ENCODE measurements around the gene RET. TPM values are rescaled to one million over a fixed set of nuclear protein-coding genes. Genes with fewer than 3 reads are reported as not detected.

RET gene
- total RNA-seq, 1 experiment from 2014 or later = 0.06 TPM

- no peak for DNase-seq (ENCODE audit: low read depth)
Observed at GRCh38 chr10:43106256-43107091, 29.6 kb downstream of the RET start.

DNA sequence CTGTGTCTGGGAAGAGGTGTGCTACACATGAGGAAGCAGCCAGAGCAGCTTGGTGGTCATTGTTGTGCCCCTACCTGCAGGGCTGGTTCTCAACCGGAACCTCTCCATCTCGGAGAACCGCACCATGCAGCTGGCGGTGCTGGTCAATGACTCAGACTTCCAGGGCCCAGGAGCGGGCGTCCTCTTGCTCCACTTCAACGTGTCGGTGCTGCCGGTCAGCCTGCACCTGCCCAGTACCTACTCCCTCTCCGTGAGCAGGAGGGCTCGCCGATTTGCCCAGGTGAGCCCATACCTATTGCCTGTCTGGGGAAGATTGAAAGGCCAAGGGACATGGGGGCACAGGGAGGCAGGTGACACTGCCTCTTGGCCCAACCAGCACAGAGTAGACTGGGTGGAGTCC is 32.1 kb downstream of the RET start:
- no peak for DNase-seq (ENCODE audit: low read depth)

DNA sequence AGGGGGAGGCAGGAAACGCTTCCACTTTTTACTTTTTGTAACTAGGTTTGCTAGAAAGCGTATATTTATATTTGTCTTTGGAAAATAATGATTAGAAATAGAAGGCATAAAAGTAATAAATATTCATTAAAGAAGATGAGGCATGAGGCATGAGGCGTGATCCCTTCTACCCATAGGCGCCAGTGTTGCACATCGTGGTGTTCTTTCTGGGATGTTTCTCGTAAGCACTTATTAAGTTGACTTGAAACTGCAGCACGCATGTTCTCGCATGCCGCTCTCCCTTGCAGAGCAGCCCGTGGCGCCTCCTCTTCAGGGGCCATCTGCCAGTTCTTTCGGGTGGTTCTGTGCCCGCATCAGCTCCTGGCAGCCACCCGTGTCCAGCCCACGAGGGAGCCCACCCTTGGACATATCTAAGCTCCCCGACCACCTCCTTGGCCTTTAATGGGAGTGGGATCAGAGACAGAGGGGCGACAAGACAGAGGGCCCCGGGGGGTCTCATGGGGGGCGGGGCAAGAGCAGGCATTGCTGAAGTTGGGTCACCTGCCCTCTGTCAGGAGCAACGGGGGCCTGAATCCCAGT is 32.9 kb downstream of the RET start:
- no peak for DNase-seq (ENCODE audit: low read depth)

DNA sequence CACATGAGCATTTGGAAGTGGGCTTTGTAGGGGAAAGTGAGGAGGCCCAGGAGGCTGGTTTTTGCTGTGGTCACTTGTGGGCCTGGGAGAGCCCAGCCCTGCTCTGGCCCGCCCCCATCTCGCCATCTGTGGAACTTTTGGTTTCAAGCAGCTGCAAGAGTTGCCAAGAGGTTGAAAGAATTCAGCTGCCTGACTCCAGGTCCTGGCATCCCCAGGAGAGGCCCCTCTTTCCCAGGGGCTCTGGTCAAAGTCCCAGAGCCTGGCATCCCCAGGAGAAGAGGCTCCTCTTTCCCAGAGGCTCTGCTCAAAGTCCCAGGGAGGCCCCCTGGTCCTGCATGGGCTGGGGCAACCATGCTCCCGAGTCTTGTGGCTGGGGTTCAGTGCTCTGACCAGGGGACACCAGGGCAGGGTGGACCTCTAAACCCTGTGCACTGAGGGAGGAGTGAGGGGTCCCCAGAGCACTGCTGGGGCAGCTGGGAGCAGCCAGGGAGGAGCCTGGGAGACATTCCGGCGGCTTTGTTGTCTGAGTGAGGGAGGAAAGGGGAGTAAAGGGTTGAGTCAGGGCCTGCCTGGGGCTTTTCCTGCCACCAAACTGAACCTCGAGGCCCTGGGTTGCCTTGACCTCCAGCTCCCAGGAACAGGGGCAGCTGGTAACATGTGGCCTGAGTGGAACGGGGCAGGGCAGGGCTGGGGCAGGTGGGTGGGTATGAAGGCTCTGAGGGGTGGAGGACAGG is 33.6 kb downstream of the RET start:
- no peak for DNase-seq (ENCODE audit: low read depth)

GRCh38 chr10:43111101-43111500 is 34.2 kb downstream of the RET start:
- no peak for DNase-seq (ENCODE audit: low read depth)

DNA sequence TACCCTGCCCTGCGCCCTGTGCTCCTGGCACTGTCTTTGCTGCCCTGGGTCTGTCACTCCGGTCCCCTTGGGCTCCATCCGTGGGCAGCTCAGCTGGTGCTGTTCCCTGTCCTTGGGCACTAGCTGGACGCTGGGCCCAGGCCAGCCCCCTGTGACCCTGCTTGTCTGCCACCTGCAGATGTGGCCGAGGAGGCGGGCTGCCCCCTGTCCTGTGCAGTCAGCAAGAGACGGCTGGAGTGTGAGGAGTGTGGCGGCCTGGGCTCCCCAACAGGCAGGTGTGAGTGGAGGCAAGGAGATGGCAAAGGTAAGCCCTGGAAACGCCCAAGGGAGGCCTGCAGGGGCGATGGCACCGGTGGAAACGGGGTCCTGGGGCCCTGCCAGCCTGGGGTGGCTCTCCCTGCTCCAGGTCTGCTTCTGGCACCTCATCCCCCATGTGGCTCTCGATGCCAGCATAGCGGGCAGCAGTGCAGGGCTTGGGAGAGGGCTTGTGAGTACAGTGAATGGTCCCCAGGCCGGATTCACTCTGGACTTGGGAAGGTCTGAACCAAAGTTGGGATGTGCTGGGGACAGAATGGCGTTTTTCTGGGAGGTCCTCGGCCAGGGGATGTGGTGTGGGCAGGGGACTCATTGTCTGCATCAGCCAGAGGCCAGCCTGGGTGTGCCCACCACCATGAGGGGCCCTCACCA is 35.2 kb downstream of the RET start:
- no peak for DNase-seq (ENCODE audit: low read depth)

DNA sequence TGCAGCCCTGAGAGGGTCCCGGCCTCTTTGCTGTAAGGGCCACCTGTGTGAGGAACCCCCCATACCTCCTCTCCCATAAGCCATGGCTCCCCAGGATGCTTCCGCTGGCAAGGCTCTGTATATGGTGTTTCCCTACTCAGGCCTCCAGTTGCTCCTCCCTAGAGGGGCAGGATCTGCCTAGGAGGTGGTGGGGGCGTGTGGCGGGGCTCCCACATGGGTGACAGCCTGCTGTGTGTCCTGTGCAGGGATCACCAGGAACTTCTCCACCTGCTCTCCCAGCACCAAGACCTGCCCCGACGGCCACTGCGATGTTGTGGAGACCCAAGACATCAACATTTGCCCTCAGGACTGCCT is 35.7 kb downstream of the RET start:
- no peak for DNase-seq (ENCODE audit: low read depth)

GRCh38 chr10:43113201-43114087 is 36.6 kb downstream of the RET start:
- DNase-seq (ENCODE audit: low read depth) = no peak

DNA sequence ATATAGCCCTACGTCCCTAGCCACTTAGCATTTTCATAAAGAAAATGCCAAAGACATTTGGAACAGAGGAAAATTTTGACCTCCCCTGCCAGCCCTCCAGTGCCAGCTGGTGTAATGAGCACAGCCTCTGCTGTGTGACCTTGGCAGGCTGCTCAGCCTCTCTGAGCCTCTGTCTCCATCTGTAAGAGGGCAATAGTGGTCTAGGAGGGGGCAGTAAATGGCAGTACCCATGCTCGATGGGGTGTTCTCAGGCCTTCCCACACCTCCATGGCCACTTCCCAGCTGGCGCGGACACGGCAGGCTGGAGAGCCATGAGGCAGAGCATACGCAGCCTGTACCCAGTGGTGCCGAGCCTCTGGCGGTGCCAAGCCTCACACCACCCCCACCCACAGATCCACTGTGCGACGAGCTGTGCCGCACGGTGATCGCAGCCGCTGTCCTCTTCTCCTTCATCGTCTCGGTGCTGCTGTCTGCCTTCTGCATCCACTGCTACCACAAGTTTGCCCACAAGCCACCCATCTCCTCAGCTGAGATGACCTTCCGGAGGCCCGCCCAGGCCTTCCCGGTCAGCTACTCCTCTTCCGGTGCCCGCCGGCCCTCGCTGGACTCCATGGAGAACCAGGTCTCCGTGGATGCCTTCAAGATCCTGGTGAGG is 37.3 kb downstream of the RET start:
- no peak for DNase-seq (ENCODE audit: low read depth)

- DNase-seq (ENCODE audit: low read depth) = no peak
Observed at GRCh38 chr10:43114743-43115611, 38.1 kb downstream of the RET start.

DNA sequence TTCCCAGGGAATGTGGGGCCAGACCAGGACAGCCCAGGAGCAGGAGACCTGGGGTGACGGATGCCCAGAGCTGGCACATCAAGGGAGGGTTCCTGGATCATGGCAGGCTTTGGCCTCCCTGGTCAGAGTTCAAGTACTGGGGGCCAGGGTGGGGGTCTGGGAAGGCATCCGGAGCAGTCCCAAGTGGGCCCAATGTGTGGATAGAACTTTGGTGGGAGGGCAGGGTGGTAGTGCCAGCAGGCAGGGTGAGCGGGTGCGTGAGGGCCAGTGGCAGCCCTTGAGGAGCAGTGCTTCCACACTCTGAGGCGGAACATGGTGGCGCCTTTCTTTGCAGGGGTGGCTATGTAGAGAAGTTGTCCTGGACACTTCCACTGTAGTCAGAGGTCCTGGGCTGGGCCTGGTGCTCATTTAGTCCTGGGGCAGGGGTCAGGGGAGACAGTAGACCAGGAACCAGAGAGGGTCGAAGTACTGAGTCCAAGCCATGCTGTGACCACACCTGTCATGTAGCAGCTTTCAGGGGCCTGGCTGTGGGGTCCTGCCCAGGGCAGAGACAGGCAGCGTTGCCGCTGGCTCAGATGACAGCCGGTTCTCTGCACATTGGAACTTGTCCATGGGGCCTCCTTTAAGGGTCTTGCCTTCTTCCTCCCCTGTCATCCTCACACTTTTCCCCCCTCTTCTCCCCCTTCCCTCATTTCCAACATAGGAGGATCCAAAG is 39.2 kb downstream of the RET start:
- DNase-seq (ENCODE audit: low read depth) = no peak

DNA sequence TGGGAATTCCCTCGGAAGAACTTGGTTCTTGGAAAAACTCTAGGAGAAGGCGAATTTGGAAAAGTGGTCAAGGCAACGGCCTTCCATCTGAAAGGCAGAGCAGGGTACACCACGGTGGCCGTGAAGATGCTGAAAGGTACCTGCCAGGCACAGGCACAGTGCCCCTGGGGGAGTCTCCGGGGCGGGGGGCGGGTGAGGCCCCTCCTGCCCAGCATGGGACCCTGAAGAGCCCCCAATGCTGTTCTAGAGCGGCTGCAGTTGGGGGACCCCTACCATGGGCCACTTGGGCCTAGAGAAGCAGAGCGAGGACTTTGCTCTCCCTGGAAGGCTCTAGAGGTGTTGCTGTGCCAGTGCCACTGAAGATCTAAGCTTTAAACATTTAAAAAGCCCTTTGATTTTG is 39.7 kb downstream of the RET start:
- no peak for DNase-seq (ENCODE audit: low read depth)

DNA sequence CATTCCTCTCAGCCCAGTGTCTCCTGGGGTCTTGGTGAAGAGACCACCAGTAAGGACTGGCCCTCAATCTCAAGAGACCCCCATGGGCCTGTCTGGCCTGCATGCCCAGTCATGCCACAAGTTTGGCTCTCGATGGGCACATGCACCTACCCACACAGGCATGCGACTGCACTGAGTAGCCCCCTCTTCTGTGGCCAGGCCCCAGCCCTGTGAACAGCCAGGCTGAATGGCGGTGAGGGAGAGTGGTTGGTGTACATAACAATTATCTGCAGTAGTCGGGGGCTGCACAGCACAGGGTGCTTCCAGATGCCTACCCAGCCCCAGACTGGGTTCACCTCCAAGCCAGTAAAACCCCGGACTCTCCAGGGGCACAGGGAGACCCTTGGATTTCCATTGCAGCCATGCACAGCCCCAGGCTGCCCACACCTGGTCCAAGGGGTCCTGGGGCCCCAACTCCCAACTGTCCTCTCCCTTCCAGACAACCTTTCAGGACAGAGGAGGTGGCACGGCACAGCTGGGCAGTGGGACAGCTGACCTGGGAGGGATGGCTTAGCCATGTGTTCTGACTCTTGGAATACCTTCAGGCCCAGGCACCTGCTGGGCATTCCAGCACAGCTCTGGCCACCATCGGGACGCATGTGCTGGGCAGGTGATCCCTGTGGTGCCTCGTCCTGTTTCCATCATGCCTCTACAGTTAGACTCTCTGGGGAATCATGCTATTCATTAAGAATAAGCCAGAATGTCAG is 40.3 kb downstream of the RET start:
- DNase-seq (ENCODE audit: low read depth) = no peak

- no peak for DNase-seq (ENCODE audit: low read depth)
Observed at GRCh38 chr10:43117777-43118583, 41.1 kb downstream of the RET start.

- DNase-seq (ENCODE audit: low read depth) = no peak
Observed at GRCh38 chr10:43118631-43119415, 42.0 kb downstream of the RET start.

- no peak for DNase-seq (ENCODE audit: low read depth)
Observed at GRCh38 chr10:43119416-43120115, 42.7 kb downstream of the RET start.
